HepG2 (cell line): ENCODE results near the gene VCX3B. TPM values are rescaled to one million over a fixed set of nuclear protein-coding genes. Genes with fewer than 3 reads are reported as not detected.
"Not testable (repeated sequence)": the region's sequence is repeated elsewhere in the genome, so short reads cannot be mapped to it uniquely, and the experiment has no call there.

Source experiments
- ATAC-seq: fragments of 200-7000 bp; cut with Tn5 transposase; 3 replicates; pipeline ENCODE4 v1.9.1; 2020; ENCODE audit warnings: mild to moderate bottlenecking, moderate library complexity
- BruUV-seq: library from RNA; stranded (reverse); fragments of 400-500 nt; replicated peaks from 2 replicates; lab custom pipeline; 2021; lab: Mats Ljungman, UMichigan
- CTCF ChIA-PET: fragments of 300-600 bp; formaldehyde crosslinking; extraction: SDS; loops from one replicate; lab custom pipeline; 2021; ENCODE audit warnings: low total read pairs, inconsistent platforms, low intra/inter-chr PET ratio; lab: Yijun Ruan, JAX
- POLR2A ChIA-PET: fragments of 350-600 bp; sonication (Branson Sonifier 250); formaldehyde crosslinking; loops from one replicate; lab custom pipeline; 2020; ENCODE audit warnings: antibody characterized with exemption, inconsistent platforms; lab: Yijun Ruan, JAX
- DNase-seq: peaks from one replicate; pipeline ENCODE4 v3.0.0-alpha.2; 2015; ENCODE audit warnings: low spot score
- FAIRE-seq: peaks from 3 replicates; lab custom pipeline; 2011; peaks lifted over from hg19 to GRCh38; lab: Jason Lieb, UNC
- H2AFZ ChIP-seq: one replicate; pipeline ENCODE4 v1.6.1; 2011; ENCODE audit warnings: low read length, inconsistent platforms
- H3K27ac ChIP-seq: fragments of 300-600 bp; 3 replicates; pipeline ENCODE4 v1.8.0; 2011; ENCODE audit warnings: mixed run types, mild to moderate bottlenecking, mixed read lengths, low read length, inconsistent platforms; ENCODE audit not compliant: insufficient read depth; ENCODE audit errors: extremely low read length
- H3K27me3 ChIP-seq, 2 experiments: fragments of 200-600 bp in 1 of 2; 2 replicates in 1 of 2; 3 replicates in 1 of 2; pipeline versions ENCODE4 v1.6.0 to v1.8.0; 2011; ENCODE audit warnings: low read length in 2 of 2, mild to moderate bottlenecking in 2 of 2, moderate library complexity in 2 of 2, inconsistent platforms in 1 of 2; ENCODE audit not compliant: insufficient read depth in 2 of 2, control insufficient read depth in 1 of 2
- H3K36me3 ChIP-seq, 2 experiments: fragments of 200-600 bp in 1 of 2; replicated peaks in 1 of 2; 2 replicates in 1 of 2; 3 replicates in 1 of 2; pipeline versions ENCODE4 v1.5.1 to v1.8.0; 2011; ENCODE audit warnings: low read length in 2 of 2, inconsistent platforms in 1 of 2; ENCODE audit not compliant: insufficient read depth in 2 of 2, control insufficient read depth in 1 of 2
- H3K4me1 ChIP-seq: 2 replicates; pipeline ENCODE4 v1.5.1; 2012; ENCODE audit warnings: low read length, inconsistent platforms; ENCODE audit not compliant: insufficient read depth
- H3K4me2 ChIP-seq: 2 replicates; pipeline ENCODE4 v1.6.0; 2011; ENCODE audit warnings: low read depth, low read length, inconsistent platforms
- H3K4me3 ChIP-seq, 3 experiments: fragments of 200-600 bp in 1 of 3; sonication (generic), shearing (Covaris generic) in 1 of 3; replicated peaks in 1 of 3; 2 replicates each; pipeline ENCODE4 v1.5.1; 2011 to 2016; ENCODE audit warnings: low read length in 3 of 3, inconsistent platforms in 2 of 3, low read depth in 2 of 3, mild to moderate bottlenecking in 2 of 3, control low read depth in 1 of 3, mixed read lengths in 1 of 3; ENCODE audit not compliant: insufficient read depth in 1 of 3
- H3K79me2 ChIP-seq: one replicate; pipeline ENCODE4 v1.6.1; 2011; ENCODE audit warnings: low read length, inconsistent platforms; ENCODE audit not compliant: insufficient read depth
- H3K9ac ChIP-seq: 2 replicates; pipeline ENCODE4 v1.6.0; 2011; ENCODE audit warnings: mild to moderate bottlenecking, low read depth, low read length, inconsistent platforms; ENCODE audit not compliant: insufficient read depth
- H3K9me3 ChIP-seq: 2 replicates; pipeline ENCODE4 v1.5.1; 2012; ENCODE audit warnings: mild to moderate bottlenecking, low read length
- H4K20me1 ChIP-seq: 2 replicates; pipeline ENCODE4 v1.6.0; 2011; ENCODE audit warnings: inconsistent platforms, mild to moderate bottlenecking, low read length, moderate library complexity; ENCODE audit not compliant: insufficient read depth
- ARID2 ChIP-seq: sonication (generic); formaldehyde crosslinking; IDR thresholded peaks from 2 replicates; pipeline ENCODE4 v1.8.1; 2022; ENCODE audit warnings: mild to moderate bottlenecking, missing genetic modification reagents, borderline replicate concordance
- ATAD3A ChIP-seq: sonication (generic); formaldehyde crosslinking; IDR thresholded peaks from 2 replicates; pipeline ENCODE4 v1.4.0; 2020; ENCODE audit warnings: missing genetic modification reagents
- DMAP1 ChIP-seq: IDR thresholded peaks from 2 replicates; pipeline ENCODE4 v1.6.1; 2016
- FOXJ3 ChIP-seq: sonication (generic); formaldehyde crosslinking; IDR thresholded peaks from 2 replicates; pipeline ENCODE4 v1.4.0; 2020; ENCODE audit warnings: missing genetic modification reagents, mild to moderate bottlenecking, borderline replicate concordance
- FOXK1 ChIP-seq: sonication (generic); formaldehyde crosslinking; IDR thresholded peaks from 2 replicates; pipeline ENCODE4 v1.4.0; 2020; ENCODE audit warnings: low read depth, missing genetic modification reagents, borderline replicate concordance
- HNF4A ChIP-seq: sonication (generic); formaldehyde crosslinking; IDR thresholded peaks from 2 replicates; pipeline ENCODE4 v1.4.0; 2020; ENCODE audit warnings: missing genetic modification reagents
- HNRNPK ChIP-seq: fragments of 200-400 bp; formaldehyde crosslinking; IDR thresholded peaks from 2 replicates; pipeline ENCODE4 v1.6.1; 2018; ENCODE audit warnings: low read length, low read depth, moderate library complexity, mild to moderate bottlenecking; ENCODE audit not compliant: poor library complexity, severe bottlenecking
- KLF6 ChIP-seq: IDR thresholded peaks from 2 replicates; pipeline ENCODE4 v1.8.0; 2016; ENCODE audit warnings: missing biosample characterization, missing genetic modification reagents
- LCORL ChIP-seq, 2 experiments: fragments of 450-650 bp in 1 of 2; sonication (generic) in 1 of 2; formaldehyde crosslinking in 1 of 2; IDR thresholded peaks; 2 replicates each; pipeline versions ENCODE4 v1.5.0 to v1.6.1; 2017 to 2020; ENCODE audit warnings: antibody characterized with exemption in 1 of 2, missing genetic modification reagents in 1 of 2
- SRY ChIP-seq: sonication (generic); formaldehyde crosslinking; IDR thresholded peaks from 2 replicates; pipeline ENCODE4 v1.8.0; 2022; ENCODE audit warnings: mild to moderate bottlenecking, missing genetic modification reagents
- ZNF7 ChIP-seq: IDR thresholded peaks from 2 replicates; pipeline ENCODE4 v1.6.1; 2016; ENCODE audit warnings: missing biosample characterization, missing genetic modification reagents
- WGBS: methylation state at CpG from one replicate; pipeline ENCODE4 v1.1.6; 2017; ENCODE audit warnings: low lambda C conversion rate; 5-methylcytosine and 5-hydroxymethylcytosine counted together
- in situ Hi-C: cut with HindIII; loops from 2 replicates; pipeline ENCODE4 v1.10.0; 2017; ENCODE audit warnings: low pct_unique_long_range_greater_than_20kb; ENCODE audit not compliant: extremely low pct_ligation_motif_present
- intact Hi-C: fragments of 100-400 bp; cut with micrococcal nuclease; formaldehyde crosslinking; loops from one replicate; pipeline ENCODE4 v1.10.0; 2022; ENCODE audit not compliant: unreplicated experiment
- polyA plus RNA-seq, 8 experiments: library from polyadenylated mRNA; depleted of rRNA in 3 of 8; stranded (reverse) in 7 of 8; unstranded in 1 of 8; fragments of >200 nt; fragmentation: Illumina TruSeq in 4 of 8; extraction: Trizol in 4 of 8; gene quantifications; 2 replicates each; pipeline versions ENCODE4 v1.2.1 to v1.2.3, GENCODE V29; 2011 to 2016; ENCODE audit warnings: low read depth in 4 of 8, missing spikeins in 1 of 8, mixed read lengths in 1 of 8; ENCODE audit not compliant: insufficient read depth in 1 of 8
- total RNA-seq, 5 experiments: library from RNA; depleted of rRNA; stranded (reverse); fragments of >200 nt; fragmentation: Illumina TruSeq; extraction: Trizol; gene quantifications; 2 replicates each; pipeline ENCODE4 v1.2.3, GENCODE V29; 2016; ENCODE audit warnings: low read depth in 1 of 5
- TF ChIP-seq, protein P1 (sequence below): sonication (generic); formaldehyde crosslinking; IDR thresholded peaks from 2 replicates; pipeline ENCODE4 v1.4.0; 2020; ENCODE audit warnings: missing genetic modification reagents, borderline replicate concordance
- TF ChIP-seq, protein P2 (sequence below): sonication (generic); formaldehyde crosslinking; IDR thresholded peaks from 2 replicates; pipeline ENCODE4 v1.8.1; 2023; ENCODE audit warnings: mild to moderate bottlenecking, missing genetic modification reagents

Gene VCX3B
- total and polyA plus RNA-seq, 2 of the 13 experiments (the other 11 are each of a cell fraction or from before 2014, with no cell fraction given) = not detected

GRCh38 chrX:8495036-8495435, 30.4 kb downstream of the VCX3B start:
- H3K36me3 ChIP-seq, intact Hi-C loops, H3K4me2 ChIP-seq, DNase-seq, in situ Hi-C loops, H3K4me3 ChIP-seq, H4K20me1 ChIP-seq, POLR2A ChIA-PET, H3K79me2 ChIP-seq, ATAC-seq, BruUV-seq, H3K9me3 ChIP-seq, H3K27ac ChIP-seq, H3K4me1 ChIP-seq, FAIRE-seq, CTCF ChIA-PET, H3K27me3 ChIP-seq, H3K9ac ChIP-seq, H2AFZ ChIP-seq: not testable (repeated sequence)
- WGBS = 0% methylated on average over 2 of the region's 4 CpGs

DNA sequence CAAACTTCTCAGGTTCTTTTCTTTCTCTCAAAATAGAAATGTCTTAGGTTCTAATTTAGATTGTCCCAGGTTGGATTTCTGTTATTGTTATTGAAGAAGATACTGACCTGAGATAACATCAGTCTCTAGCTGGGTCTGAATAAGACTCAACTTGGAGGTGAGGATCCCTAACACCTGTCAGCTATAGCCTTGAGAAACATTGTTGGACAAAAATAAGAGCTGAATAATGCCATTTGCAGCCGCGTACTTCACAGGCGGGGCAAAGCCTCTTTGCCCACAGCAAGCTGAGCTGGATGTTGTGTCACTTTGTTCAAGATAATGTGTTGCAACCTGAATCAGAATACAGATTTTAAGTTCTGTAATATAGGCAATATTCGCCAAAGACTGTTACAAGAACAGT, 35.6 kb downstream of the VCX3B start:
- Histone ChIP-seq H4K20me1 (no peaks in the 10 kb centered on the region), H3K4me3 (no peak overlapping the region), H3K9me3 (no peaks in the 10 kb centered on the region), H2AFZ (no peak overlapping the region), H3K27ac (no peak overlapping the region), H3K4me1 (no peaks in the 10 kb centered on the region), H3K4me2 (no peak overlapping the region), H3K79me2 (no peaks in the 10 kb centered on the region), H3K36me3 (no peaks in the 10 kb centered on the region), H3K9ac (no peak overlapping the region), H3K27me3 (no peaks in the 10 kb centered on the region)
- BruUV-seq = no TSS peak
- DNase-seq (no peak), FAIRE-seq (no peak), ATAC-seq (no peak)
- ChIA-PET CTCF (no interaction called here), POLR2A (no interaction called here)
- 4% methylated on average over 4 of the region's 4 CpGs for WGBS
- in situ Hi-C loops (no loop called here), intact Hi-C loops (no loop called here)
- TF ChIP-seq HNRNPK (no peak), FOXK1 (CRISPR knock-in tag) (no peak), KLF6 (CRISPR knock-in tag) (no peak), LCORL (IDR thresholded peaks at IDR 0.05) (no peak), LCORL (CRISPR knock-in tag; IDR thresholded peaks at IDR 0.05) (no peak), ZNF7 (CRISPR knock-in tag) (no peak), DMAP1 (no peak), HNF4A (CRISPR knock-in tag) (no peak), ARID2 (no peak), SRY (CRISPR knock-in tag) (no peak), ATAD3A (CRISPR knock-in tag) (no peak), FOXJ3 (no peak)
- TF ChIP-seq, protein P1, sequence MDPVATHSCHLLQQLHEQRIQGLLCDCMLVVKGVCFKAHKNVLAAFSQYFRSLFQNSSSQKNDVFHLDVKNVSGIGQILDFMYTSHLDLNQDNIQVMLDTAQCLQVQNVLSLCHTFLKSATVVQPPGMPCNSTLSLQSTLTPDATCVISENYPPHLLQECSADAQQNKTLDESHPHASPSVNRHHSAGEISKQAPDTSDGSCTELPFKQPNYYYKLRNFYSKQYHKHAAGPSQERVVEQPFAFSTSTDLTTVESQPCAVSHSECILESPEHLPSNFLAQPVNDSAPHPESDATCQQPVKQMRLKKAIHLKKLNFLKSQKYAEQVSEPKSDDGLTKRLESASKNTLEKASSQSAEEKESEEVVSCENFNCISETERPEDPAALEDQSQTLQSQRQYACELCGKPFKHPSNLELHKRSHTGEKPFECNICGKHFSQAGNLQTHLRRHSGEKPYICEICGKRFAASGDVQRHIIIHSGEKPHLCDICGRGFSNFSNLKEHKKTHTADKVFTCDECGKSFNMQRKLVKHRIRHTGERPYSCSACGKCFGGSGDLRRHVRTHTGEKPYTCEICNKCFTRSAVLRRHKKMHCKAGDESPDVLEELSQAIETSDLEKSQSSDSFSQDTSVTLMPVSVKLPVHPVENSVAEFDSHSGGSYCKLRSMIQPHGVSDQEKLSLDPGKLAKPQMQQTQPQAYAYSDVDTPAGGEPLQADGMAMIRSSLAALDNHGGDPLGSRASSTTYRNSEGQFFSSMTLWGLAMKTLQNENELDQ (CRISPR knock-in tag) = no peak
- TF ChIP-seq, protein P2, sequence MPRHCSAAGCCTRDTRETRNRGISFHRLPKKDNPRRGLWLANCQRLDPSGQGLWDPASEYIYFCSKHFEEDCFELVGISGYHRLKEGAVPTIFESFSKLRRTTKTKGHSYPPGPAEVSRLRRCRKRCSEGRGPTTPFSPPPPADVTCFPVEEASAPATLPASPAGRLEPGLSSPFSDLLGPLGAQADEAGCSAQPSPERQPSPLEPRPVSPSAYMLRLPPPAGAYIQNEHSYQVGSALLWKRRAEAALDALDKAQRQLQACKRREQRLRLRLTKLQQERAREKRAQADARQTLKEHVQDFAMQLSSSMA (CRISPR knock-in tag) = no peak
